Measurements from ENCODE around the gene UEVLD. TPM values are rescaled to one million over a fixed set of nuclear protein-coding genes. Genes with fewer than 3 reads are reported as not detected.

The UEVLD gene
- total RNA-seq, 1 donor from 2014 or later: 36.7 TPM

DNA sequence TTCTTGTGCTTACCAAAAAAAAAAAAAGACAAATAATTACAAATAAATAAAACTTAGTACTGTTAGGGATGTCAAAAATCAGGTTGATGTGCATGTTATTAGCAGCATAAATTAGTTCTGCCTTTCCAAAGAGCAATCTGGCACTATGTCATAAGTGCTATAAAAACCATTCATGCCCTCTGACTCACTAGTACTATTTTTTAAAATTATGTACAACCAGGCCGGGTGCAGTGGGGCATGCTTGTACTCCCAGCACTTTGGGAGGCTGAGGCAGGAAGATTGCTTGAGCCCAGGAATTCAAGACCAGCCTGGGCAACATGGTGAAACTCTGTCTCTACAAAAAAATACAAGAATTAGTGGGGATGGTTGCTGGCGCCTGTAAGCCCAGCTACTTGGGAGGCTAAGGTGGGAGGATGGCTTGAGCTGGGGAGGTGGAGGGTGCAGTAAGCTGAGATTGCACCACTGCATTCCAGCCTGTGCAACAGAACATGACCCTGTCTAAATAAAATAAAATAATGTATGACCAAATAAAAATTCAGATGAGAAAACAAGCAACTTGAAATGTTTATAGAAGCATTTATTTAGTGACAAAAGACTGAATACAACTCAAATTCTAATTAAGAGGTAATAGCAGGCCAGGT, 25.3 kb downstream of the UEVLD start:
- DNase-seq (ENCODE audit: low read depth): no peak
- no peak overlapping the region for H3K4me3 ChIP-seq (ENCODE audit: low read depth, low read length)
- TF ChIP-seq CTCF (conservative IDR thresholded peaks at IDR 0.05; ENCODE audit: low read depth, low read length): no peak

DNA sequence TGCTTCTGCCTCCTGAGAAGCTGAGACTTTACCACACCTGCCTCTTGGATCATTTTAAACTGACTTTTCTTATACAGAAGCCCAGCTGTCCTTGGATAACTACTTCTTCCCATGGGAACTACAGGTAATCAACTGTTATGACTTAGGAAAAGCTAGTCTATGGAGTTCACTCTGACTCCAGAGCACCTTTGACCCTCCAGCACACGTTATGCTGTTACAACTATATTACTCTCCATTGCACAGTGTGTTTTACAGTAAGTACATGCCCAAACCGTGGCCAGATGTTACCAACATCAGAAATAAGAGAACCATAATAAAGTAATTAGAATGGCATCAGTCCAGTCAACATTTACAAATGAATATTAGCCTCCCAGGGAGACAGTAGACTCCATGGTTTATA, 40.5 kb downstream of the UEVLD start:
- no peak for DNase-seq (ENCODE audit: low read depth)
- no peak for TF ChIP-seq CTCF (conservative IDR thresholded peaks at IDR 0.05; ENCODE audit: low read depth, low read length)
- H3K4me3 ChIP-seq (ENCODE audit: low read depth, low read length): no peak overlapping the region

DNA sequence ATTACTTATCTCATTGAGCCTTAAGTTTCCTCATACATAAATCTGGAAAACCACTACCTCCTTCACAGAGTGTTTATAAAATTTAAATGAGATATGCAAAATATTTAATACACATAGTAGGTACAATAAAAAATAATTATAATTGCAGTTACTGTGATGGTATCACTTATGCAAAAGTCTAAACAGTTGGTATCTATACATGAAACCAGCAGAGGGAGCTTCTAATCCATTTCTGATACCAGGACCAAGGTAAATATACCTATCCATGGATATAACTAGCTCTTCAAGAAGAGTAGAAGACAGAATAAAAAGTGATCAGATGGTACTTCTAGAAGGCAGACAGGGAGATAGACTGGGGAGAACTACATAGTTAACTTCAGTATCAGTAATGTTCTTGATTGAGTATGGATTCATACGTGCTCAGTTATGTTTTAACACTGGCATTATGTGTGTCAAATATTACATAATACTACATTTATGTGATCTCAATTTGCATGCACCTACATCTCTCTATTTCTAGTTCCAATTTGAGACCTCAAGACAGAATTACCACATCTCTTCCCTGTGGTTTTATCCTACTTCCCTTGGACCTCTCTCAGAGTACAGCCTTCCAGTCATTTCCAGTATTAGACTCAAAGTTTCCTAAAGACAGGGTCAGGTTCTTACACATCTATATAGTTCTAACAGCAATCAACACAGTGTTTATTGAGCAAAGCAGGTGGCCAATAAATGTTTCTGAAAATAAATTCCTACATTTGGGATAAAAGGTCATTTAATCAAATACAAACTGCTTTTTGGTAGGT, 48.1 kb downstream of the UEVLD start:
- peak; percentile 58 for TF ChIP-seq CTCF (conservative IDR thresholded peaks at IDR 0.05; ENCODE audit: low read depth, low read length)

DNA sequence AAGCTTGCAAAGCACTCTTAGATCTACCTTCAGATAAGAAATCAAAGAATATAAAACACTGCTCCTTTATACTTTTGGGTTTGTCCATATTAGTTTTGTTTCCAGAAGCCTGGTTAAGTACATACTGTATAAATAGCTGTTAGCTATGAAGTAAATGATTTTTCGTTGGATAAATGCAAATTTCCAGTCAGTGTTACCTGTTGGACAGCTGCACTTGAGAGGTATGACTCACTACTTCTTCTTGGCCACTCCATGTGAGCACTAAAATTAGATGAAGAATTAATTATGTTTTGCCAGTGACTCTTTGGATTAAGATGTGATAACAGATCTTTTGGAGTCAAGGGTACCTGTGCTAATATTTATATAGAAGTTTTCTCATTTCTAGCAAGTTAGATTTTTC, 52.3 kb downstream of the UEVLD start:
- no peak for TF ChIP-seq CTCF (conservative IDR thresholded peaks at IDR 0.05; ENCODE audit: low read depth, low read length)
- no peak overlapping the region for H3K4me3 ChIP-seq (ENCODE audit: low read depth, low read length)
- no peak for DNase-seq (ENCODE audit: low read depth)

More for the DNA sequence above, 48.1 kb downstream of the UEVLD start:
- H3K4me3 ChIP-seq (ENCODE audit: low read depth, low read length): no peak overlapping the region
- DNase-seq (ENCODE audit: low read depth): no peak

DNA sequence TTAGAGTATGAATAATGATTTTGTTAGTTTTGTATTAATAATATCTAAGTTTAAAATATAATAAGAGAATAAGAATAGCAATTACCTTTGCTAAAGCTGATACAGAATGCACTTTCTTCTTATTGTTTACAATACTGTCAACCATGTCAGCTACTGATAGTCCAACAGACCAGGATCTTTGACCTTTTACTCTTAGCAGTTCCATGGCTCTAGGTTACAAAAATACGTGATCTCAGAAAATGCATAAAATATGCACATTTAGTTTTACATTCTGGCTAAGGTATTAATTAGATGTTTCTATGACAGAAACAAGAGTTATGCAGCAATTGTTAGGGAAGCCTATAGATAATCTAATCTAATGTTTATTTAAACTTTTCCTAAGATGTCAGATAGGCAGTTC, 54.3 kb downstream of the UEVLD start:
- TF ChIP-seq CTCF (conservative IDR thresholded peaks at IDR 0.05; ENCODE audit: low read depth, low read length): no peak
- no peak overlapping the region for H3K4me3 ChIP-seq (ENCODE audit: low read depth, low read length)
- DNase-seq (ENCODE audit: low read depth): no peak

DNA sequence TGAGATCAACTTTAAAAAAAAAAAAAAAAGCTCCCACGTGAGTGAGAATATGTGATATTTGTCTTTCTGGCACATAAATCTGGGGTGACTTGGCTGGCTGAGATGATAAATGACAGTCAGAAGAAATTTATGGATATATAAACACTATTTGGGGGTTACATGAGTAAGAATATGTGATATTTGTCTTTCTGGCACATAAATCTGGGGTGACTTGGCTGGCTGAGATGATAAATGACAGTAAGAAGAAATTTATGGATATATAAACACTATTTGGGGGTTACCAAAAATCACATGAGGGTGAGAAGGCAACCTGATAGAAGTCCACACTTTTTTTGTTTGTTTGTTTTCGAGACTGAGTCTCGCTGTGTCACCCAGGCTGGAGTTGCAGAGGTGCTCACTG, 55.2 kb downstream of the UEVLD start:
- no peak overlapping the region for H3K4me3 ChIP-seq (ENCODE audit: low read depth, low read length)
- no peak for TF ChIP-seq CTCF (conservative IDR thresholded peaks at IDR 0.05; ENCODE audit: low read depth, low read length)
- no peak for DNase-seq (ENCODE audit: low read depth)
